Activated T-cell treated with anti-CD3 and anti-CD28 coated beads, Interleukin-2, amount 50 U/mL, for 4 hours (primary cell): ENCODE measurements around the gene KCNQ1. TPM values are rescaled to one million over a fixed set of nuclear protein-coding genes. Genes with fewer than 3 reads are reported as not detected.

Source experiments
- ATAC-seq, 2 donors: fragments of 200-7000 bp; cut with Tn5 transposase; one replicate each; pipeline ENCODE4 v1.10.0; 2021
- DNase-seq: peaks from one replicate; pipeline ENCODE4 v3.0.0-alpha.2; 2020
- H3K27me3 Mint-ChIP-seq: one replicate; pipeline ENCODE4 v1.8.0; 2021; ENCODE audit warnings: low read depth, mixed read lengths
- H3K36me3 Mint-ChIP-seq: one replicate; pipeline ENCODE4 v1.8.0; 2022; ENCODE audit warnings: mixed read lengths; ENCODE audit not compliant: insufficient read depth
- H3K4me1 Mint-ChIP-seq: one replicate; pipeline ENCODE4 v1.8.0; 2021; ENCODE audit warnings: low read depth, mixed read lengths
- H3K4me3 Mint-ChIP-seq: one replicate; pipeline ENCODE4 v1.8.0; 2021; ENCODE audit warnings: mild to moderate bottlenecking, moderate library complexity, mixed read lengths
- H3K9me3 Mint-ChIP-seq: one replicate; pipeline ENCODE4 v1.8.0; 2021; ENCODE audit warnings: mixed read lengths
- total RNA-seq, 3 donors: library from RNA; stranded (reverse); gene quantifications; one replicate each; pipeline ENCODE4 v1.2.1, GENCODE V29; 2021

Gene KCNQ1
- total RNA-seq, 3 donors from 2014 or later = 2.3 to 3.0 (median 2.8) TPM

GRCh38 chr11:2540223-2540991 lies 95.6 kb downstream of the KCNQ1 start:
- ATAC-seq (no peak), DNase-seq (no peak)
- Mint-ChIP-seq H3K9me3 (no peaks in the 10 kb centered on the region), H3K27me3 (no peaks in the 10 kb centered on the region), H3K36me3 (no peaks in the 10 kb centered on the region), H3K4me1 (peaks cover 10% of the 10 kb centered on the region), H3K4me3 (no peak overlapping the region)

GRCh38 chr11:2540992-2541680 lies 96.3 kb downstream of the KCNQ1 start:
- no peak overlapping the region for H3K4me3 Mint-ChIP-seq
- H3K9me3 Mint-ChIP-seq = no peaks in the 10 kb centered on the region
- no peaks in the 10 kb centered on the region for H3K36me3 Mint-ChIP-seq
- H3K27me3 Mint-ChIP-seq = no peaks in the 10 kb centered on the region
- no peak for ATAC-seq
- no peak for DNase-seq
- H3K4me1 Mint-ChIP-seq = peaks cover 13% of the 10 kb centered on the region

- H3K27me3 Mint-ChIP-seq = no peaks in the 10 kb centered on the region
- no peaks in the 10 kb centered on the region for H3K9me3 Mint-ChIP-seq
- H3K36me3 Mint-ChIP-seq = no peaks in the 10 kb centered on the region
- H3K4me1 Mint-ChIP-seq = peaks cover 15% of the 10 kb centered on the region
- ATAC-seq (no peak), DNase-seq (no peak)
- H3K4me3 Mint-ChIP-seq = no peak overlapping the region
Observed at GRCh38 chr11:2541881-2542361, 97.1 kb downstream of the KCNQ1 start.

GRCh38 chr11:2542406-2542805 lies 97.6 kb downstream of the KCNQ1 start:
- H3K27me3 Mint-ChIP-seq = no peaks in the 10 kb centered on the region

GRCh38 chr11:2547806-2548205 lies 103.0 kb downstream of the KCNQ1 start:
- ATAC-seq = no peak
- Mint-ChIP-seq H3K4me1 (peaks cover 14% of the 10 kb centered on the region), H3K9me3 (no peaks in the 10 kb centered on the region), H3K27me3 (no peaks in the 10 kb centered on the region), H3K36me3 (no peaks in the 10 kb centered on the region), H3K4me3 (no peak overlapping the region)
- DNase-seq = no peak

More at GRCh38 chr11:2542406-2542805, 97.6 kb downstream of the KCNQ1 start:
- Mint-ChIP-seq H3K4me3 (no peak overlapping the region), H3K4me1 (peaks cover 15% of the 10 kb centered on the region), H3K9me3 (no peaks in the 10 kb centered on the region), H3K36me3 (no peaks in the 10 kb centered on the region)
- DNase-seq (no peak), ATAC-seq (no peak)

GRCh38 chr11:2548596-2548995 lies 103.8 kb downstream of the KCNQ1 start:
- no peaks in the 10 kb centered on the region for H3K9me3 Mint-ChIP-seq
- H3K4me3 Mint-ChIP-seq = no peak overlapping the region
- H3K27me3 Mint-ChIP-seq = no peaks in the 10 kb centered on the region
- H3K4me1 Mint-ChIP-seq = peaks cover 12% of the 10 kb centered on the region
- ATAC-seq = no peak
- DNase-seq = no peak
- H3K36me3 Mint-ChIP-seq = no peaks in the 10 kb centered on the region

- H3K4me1 Mint-ChIP-seq = peaks cover 12% of the 10 kb centered on the region
- H3K36me3 Mint-ChIP-seq = no peaks in the 10 kb centered on the region
- no peak overlapping the region for H3K4me3 Mint-ChIP-seq
- no peaks in the 10 kb centered on the region for H3K27me3 Mint-ChIP-seq
- DNase-seq = no peak
- no peak for ATAC-seq
- no peaks in the 10 kb centered on the region for H3K9me3 Mint-ChIP-seq
Observed at GRCh38 chr11:2549080-2549479, 104.3 kb downstream of the KCNQ1 start.

GRCh38 chr11:2549491-2549875 lies 104.7 kb downstream of the KCNQ1 start:
- no peaks in the 10 kb centered on the region for H3K27me3 Mint-ChIP-seq
- H3K4me3 Mint-ChIP-seq = no peak overlapping the region
- H3K4me1 Mint-ChIP-seq = peaks cover 12% of the 10 kb centered on the region
- H3K9me3 Mint-ChIP-seq = no peaks in the 10 kb centered on the region
- ATAC-seq (no peak), DNase-seq (no peak)
- H3K36me3 Mint-ChIP-seq = no peaks in the 10 kb centered on the region

GRCh38 chr11:2549876-2550605 lies 105.2 kb downstream of the KCNQ1 start:
- ATAC-seq = no peak

GRCh38 chr11:2550606-2550970 lies 105.8 kb downstream of the KCNQ1 start:
- ATAC-seq (no peak), DNase-seq (no peak)
- peaks cover 7% of the 10 kb centered on the region for H3K4me1 Mint-ChIP-seq
- no peak overlapping the region for H3K4me3 Mint-ChIP-seq
- no peaks in the 10 kb centered on the region for H3K27me3 Mint-ChIP-seq
- no peaks in the 10 kb centered on the region for H3K9me3 Mint-ChIP-seq
- no peaks in the 10 kb centered on the region for H3K36me3 Mint-ChIP-seq

More at GRCh38 chr11:2549876-2550605, 105.2 kb downstream of the KCNQ1 start:
- H3K4me3 Mint-ChIP-seq = no peak overlapping the region
- DNase-seq = no peak
- H3K27me3 Mint-ChIP-seq = no peaks in the 10 kb centered on the region
- H3K4me1 Mint-ChIP-seq = peaks cover 9% of the 10 kb centered on the region
- H3K9me3 Mint-ChIP-seq = no peaks in the 10 kb centered on the region
- H3K36me3 Mint-ChIP-seq = no peaks in the 10 kb centered on the region

- Mint-ChIP-seq H3K4me3 (no peak overlapping the region), H3K9me3 (no peaks in the 10 kb centered on the region), H3K4me1 (peaks cover 5% of the 10 kb centered on the region), H3K27me3 (no peaks in the 10 kb centered on the region), H3K36me3 (no peaks in the 10 kb centered on the region)
- no peak for ATAC-seq
- no peak for DNase-seq
Observed at GRCh38 chr11:2551131-2551530, 106.3 kb downstream of the KCNQ1 start.

GRCh38 chr11:2552210-2552609 lies 107.4 kb downstream of the KCNQ1 start:
- Mint-ChIP-seq H3K4me3 (no peak overlapping the region), H3K9me3 (no peaks in the 10 kb centered on the region), H3K36me3 (no peaks in the 10 kb centered on the region), H3K4me1 (peaks cover 3% of the 10 kb centered on the region), H3K27me3 (no peaks in the 10 kb centered on the region)
- ATAC-seq = no peak
- DNase-seq = no peak

GRCh38 chr11:2553198-2553597 lies 108.4 kb downstream of the KCNQ1 start:
- Mint-ChIP-seq H3K4me1 (peaks cover 2% of the 10 kb centered on the region), H3K36me3 (no peaks in the 10 kb centered on the region), H3K4me3 (no peak overlapping the region), H3K27me3 (no peaks in the 10 kb centered on the region), H3K9me3 (no peaks in the 10 kb centered on the region)
- no peak for DNase-seq
- no peak for ATAC-seq

GRCh38 chr11:2553886-2554285 lies 109.1 kb downstream of the KCNQ1 start:
- ATAC-seq (no peak), DNase-seq (no peak)
- no peak overlapping the region for H3K4me3 Mint-ChIP-seq
- no peaks in the 10 kb centered on the region for H3K36me3 Mint-ChIP-seq
- no peaks in the 10 kb centered on the region for H3K27me3 Mint-ChIP-seq
- peaks cover 2% of the 10 kb centered on the region for H3K4me1 Mint-ChIP-seq
- no peaks in the 10 kb centered on the region for H3K9me3 Mint-ChIP-seq
